Measurements from ENCODE around the gene TBXAS1.

GRCh38 chr7:139869886-139870285 is 40.8 kb downstream of the TBXAS1 start:
- TF ChIP-seq, protein P1, sequence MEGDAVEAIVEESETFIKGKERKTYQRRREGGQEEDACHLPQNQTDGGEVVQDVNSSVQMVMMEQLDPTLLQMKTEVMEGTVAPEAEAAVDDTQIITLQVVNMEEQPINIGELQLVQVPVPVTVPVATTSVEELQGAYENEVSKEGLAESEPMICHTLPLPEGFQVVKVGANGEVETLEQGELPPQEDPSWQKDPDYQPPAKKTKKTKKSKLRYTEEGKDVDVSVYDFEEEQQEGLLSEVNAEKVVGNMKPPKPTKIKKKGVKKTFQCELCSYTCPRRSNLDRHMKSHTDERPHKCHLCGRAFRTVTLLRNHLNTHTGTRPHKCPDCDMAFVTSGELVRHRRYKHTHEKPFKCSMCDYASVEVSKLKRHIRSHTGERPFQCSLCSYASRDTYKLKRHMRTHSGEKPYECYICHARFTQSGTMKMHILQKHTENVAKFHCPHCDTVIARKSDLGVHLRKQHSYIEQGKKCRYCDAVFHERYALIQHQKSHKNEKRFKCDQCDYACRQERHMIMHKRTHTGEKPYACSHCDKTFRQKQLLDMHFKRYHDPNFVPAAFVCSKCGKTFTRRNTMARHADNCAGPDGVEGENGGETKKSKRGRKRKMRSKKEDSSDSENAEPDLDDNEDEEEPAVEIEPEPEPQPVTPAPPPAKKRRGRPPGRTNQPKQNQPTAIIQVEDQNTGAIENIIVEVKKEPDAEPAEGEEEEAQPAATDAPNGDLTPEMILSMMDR (IDR thresholded peaks at IDR 0.05; ENCODE audit: low read depth, low read length, poor library complexity, severe bottlenecking) = no peak
- TF ChIP-seq EZH2phosphoT487 (IDR thresholded peaks at IDR 0.05; ENCODE audit: borderline replicate concordance, low read length) = no peak

All from DOHH2 (cell line).